K562 (cell line): ENCODE results near the gene ELK4. TPM values are rescaled to one million over a fixed set of nuclear protein-coding genes. Genes with fewer than 3 reads are reported as not detected.

Source experiments
- ATAC-seq: fragments of 200-7000 bp; cut with Tn5 transposase; 3 replicates; pipeline ENCODE4 v1.9.1; 2020; ENCODE audit warnings: moderate library complexity
- BruUV-seq: library from RNA; stranded (reverse); fragments of 400-500 nt; replicated peaks from 2 replicates; lab custom pipeline; 2021; lab: Mats Ljungman, UMichigan
- CTCF ChIA-PET: fragments of 300-600 bp; formaldehyde crosslinking; extraction: SDS; loops from one replicate; lab custom pipeline; 2021; ENCODE audit warnings: low intra/inter-chr PET ratio; lab: Yijun Ruan, JAX
- POLR2A ChIA-PET: fragments of 300-600, 350-650 bp; sonication (Branson Sonifier 250); formaldehyde crosslinking; extraction: SDS; loops from one replicate; lab custom pipeline; 2021; ENCODE audit warnings: antibody characterized with exemption, inconsistent platforms; lab: Yijun Ruan, JAX
- DNase-seq, 4 experiments: peaks; one replicate each; pipeline versions ENCODE4 v3.0.0 to v3.0.0-alpha.2; 2011 to 2018; ENCODE audit warnings: low spot score in 3 of 4, mixed read lengths in 3 of 4; ENCODE audit errors: extremely low read depth in 1 of 4
- FAIRE-seq: peaks from 2 replicates; lab custom pipeline; 2011; peaks lifted over from hg19 to GRCh38; lab: Jason Lieb, UNC
- H2AFZ ChIP-seq: 2 replicates; pipeline ENCODE4 v1.6.0; 2011; ENCODE audit warnings: low read depth, low read length, control low read depth, inconsistent platforms
- H3K27ac ChIP-seq: fragments of 200-600 bp; 3 replicates; pipeline ENCODE4 v1.8.0; 2011; ENCODE audit warnings: low read depth, mild to moderate bottlenecking, control low read depth, inconsistent platforms, low read length, moderate library complexity, mixed read lengths; ENCODE audit errors: extremely low read depth
- H3K27me3 ChIP-seq, 2 experiments: fragments of 300-600 bp in 1 of 2; 2 replicates in 1 of 2; 3 replicates in 1 of 2; pipeline versions ENCODE4 v1.6.0 to v1.8.0; 2011; ENCODE audit warnings: inconsistent platforms in 2 of 2, low read length in 2 of 2, mild to moderate bottlenecking in 1 of 2, mixed read lengths in 1 of 2, moderate library complexity in 1 of 2; ENCODE audit not compliant: control insufficient read depth in 2 of 2, insufficient read depth in 2 of 2
- H3K36me3 ChIP-seq: fragments of 300-600 bp; 3 replicates; pipeline ENCODE4 v1.8.0; 2011; ENCODE audit warnings: mild to moderate bottlenecking, low read length, inconsistent platforms; ENCODE audit not compliant: control insufficient read depth, insufficient read depth
- H3K4me1 ChIP-seq, 2 experiments: fragments of 200-600 bp in 1 of 2; replicated peaks in 1 of 2; 2 replicates in 1 of 2; 3 replicates in 1 of 2; pipeline versions ENCODE4 v1.5.1 to v1.8.0; 2011; ENCODE audit warnings: inconsistent platforms in 2 of 2, low read length in 2 of 2, mild to moderate bottlenecking in 1 of 2, mixed read lengths in 1 of 2, moderate library complexity in 1 of 2; ENCODE audit not compliant: control insufficient read depth in 2 of 2, insufficient read depth in 2 of 2
- H3K4me2 ChIP-seq: 2 replicates; pipeline ENCODE4 v1.6.1; 2011; ENCODE audit warnings: low read length, control low read depth, inconsistent platforms, mixed read lengths; ENCODE audit not compliant: insufficient read depth
- H3K4me3 ChIP-seq: fragments of 200-600 bp; sonication (generic), shearing (Covaris generic); 2 replicates; pipeline ENCODE4 v1.5.1; 2016; ENCODE audit warnings: control low read depth, inconsistent platforms
- H3K79me2 ChIP-seq: fragments of 200-600 bp; 3 replicates; pipeline ENCODE4 v1.8.0; 2011; ENCODE audit warnings: low read length, inconsistent platforms; ENCODE audit not compliant: control insufficient read depth, insufficient read depth
- H3K9ac ChIP-seq, 2 experiments: 2 replicates each; pipeline versions ENCODE4 v1.6.0 to v1.6.1; 2011; ENCODE audit warnings: low read depth in 2 of 2, low read length in 2 of 2, control low read depth in 1 of 2, inconsistent platforms in 1 of 2, mild to moderate bottlenecking in 1 of 2, mixed read lengths in 1 of 2; ENCODE audit not compliant: insufficient read depth in 1 of 2
- H3K9me1 ChIP-seq: one replicate; pipeline ENCODE4 v1.6.0; 2011; ENCODE audit warnings: inconsistent platforms, mild to moderate bottlenecking, low read length, moderate library complexity; ENCODE audit not compliant: control insufficient read depth, insufficient read depth
- H3K9me3 ChIP-seq: replicated peaks from 2 replicates; pipeline ENCODE4 v1.5.1; 2011; ENCODE audit warnings: low read depth, low read length, inconsistent platforms; ENCODE audit not compliant: control insufficient read depth, insufficient read depth
- H4K20me1 ChIP-seq: replicated peaks from 2 replicates; pipeline ENCODE4 v1.6.1; 2011; ENCODE audit warnings: low read length, inconsistent platforms, mixed read lengths; ENCODE audit not compliant: control insufficient read depth, insufficient read depth
- FOXM1 ChIP-seq, 2 experiments: fragments of 450-650 bp in 1 of 2; sonication (generic) in 1 of 2; formaldehyde crosslinking in 1 of 2; IDR thresholded peaks; 2 replicates each; pipeline versions ENCODE4 v1.6.1 to v1.9.0; 2017 to 2022; ENCODE audit warnings: low read depth in 2 of 2, mild to moderate bottlenecking in 2 of 2, missing genetic modification reagents in 1 of 2, moderate library complexity in 1 of 2
- HMGN3 ChIP-seq: IDR thresholded peaks from 2 replicates; pipeline ENCODE4 v1.6.1; 2011; ENCODE audit warnings: borderline replicate concordance, low read depth, mild to moderate bottlenecking, mixed read lengths, low read length; ENCODE audit not compliant: insufficient read length; ENCODE audit errors: extremely low read depth
- ZNF263 ChIP-seq: sonication (generic); formaldehyde crosslinking; IDR thresholded peaks from 2 replicates; pipeline ENCODE4 v1.8.0; 2022; ENCODE audit warnings: mild to moderate bottlenecking, missing genetic modification reagents, borderline replicate concordance
- ZZZ3 ChIP-seq: fragments of 450-650 bp; IDR thresholded peaks from 2 replicates; pipeline ENCODE4 v1.6.1; 2016; ENCODE audit warnings: antibody characterized with exemption, mild to moderate bottlenecking, moderate library complexity
- WGBS: fragments of 100-300 bp; shearing (Covaris generic); methylation state at CpG from one replicate; pipeline ENCODE4 v1.1.6; 2016; ENCODE audit warnings: low coverage, mixed read lengths; ENCODE audit not compliant: insufficient coverage; ENCODE audit errors: missing lambda C conversion rate; 5-methylcytosine and 5-hydroxymethylcytosine counted together
- in situ Hi-C: fragments of 300-500 bp; cut with MboI; formaldehyde crosslinking; loops from 4 replicates; pipeline ENCODE4 v1.15.0; 2018; ENCODE audit warnings: inconsistent platforms, mixed read lengths
- intact Hi-C: fragments of 100-400 bp; cut with micrococcal nuclease; formaldehyde crosslinking; loops from 2 replicates; pipeline ENCODE4 v1.14.2; 2022
- polyA plus RNA-seq, 8 experiments: library from polyadenylated mRNA; depleted of rRNA in 4 of 8; stranded (reverse) in 5 of 8; unstranded in 3 of 8; fragments of >200 nt; fragmentation: Nextera tagmentation in 2 of 8; fragmentation: Illumina TruSeq in 1 of 8; extraction: Ambion mirVana in 2 of 8; extraction: Trizol in 1 of 8; gene quantifications; 2 replicates each; pipeline versions ENCODE4 v1.2.1 to v1.2.3, GENCODE V29; 2011 to 2014; ENCODE audit warnings: inconsistent platforms in 1 of 8, missing spikeins in 1 of 8
- total RNA-seq, 7 experiments: library from RNA; depleted of rRNA in 6 of 7; stranded (reverse); fragments of >200 nt in 6 of 7; fragmentation: Illumina TruSeq in 2 of 7; extraction: Trizol in 2 of 7; gene quantifications; 2 replicates each; pipeline versions ENCODE4 v1.2.1 to v1.2.3, GENCODE V29; 2011 to 2021; ENCODE audit warnings: low replicate concordance in 1 of 7

The ELK4 gene
- total and polyA plus RNA-seq, 9 of the 15 experiments (the other 6 are each of a cell fraction or from before 2014, with no cell fraction given) = 2.0 to 21.7 (median 9.2) TPM

DNA sequence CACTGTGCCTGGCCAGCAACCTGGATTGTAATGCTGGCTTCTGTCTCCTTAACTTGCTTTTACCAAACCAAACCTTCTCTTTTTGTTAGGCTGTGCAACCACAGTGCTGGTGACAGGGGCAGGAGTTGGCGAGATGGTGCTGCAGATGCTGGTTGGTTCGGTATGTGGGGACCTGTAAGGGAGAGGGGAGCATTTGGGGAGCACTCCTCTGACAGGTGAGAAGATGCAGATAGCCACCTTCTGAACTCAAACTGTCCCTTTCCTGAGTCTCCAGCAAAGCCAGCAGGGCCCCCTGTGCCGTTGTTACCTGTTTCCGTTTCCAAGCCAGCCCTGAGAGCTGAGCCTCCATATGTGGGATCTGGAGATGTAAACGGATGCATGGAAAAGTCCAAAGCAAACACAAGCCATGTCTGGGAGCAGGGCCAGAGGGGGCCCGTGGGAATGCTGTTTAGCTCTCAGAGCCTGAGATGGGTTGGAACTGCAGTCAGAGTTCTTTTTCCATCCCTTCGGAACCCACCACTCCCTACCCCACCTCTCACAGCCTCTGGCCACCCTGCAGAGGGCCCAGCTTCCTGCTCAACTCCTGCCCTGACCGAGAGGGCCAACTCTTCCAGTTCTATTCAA lies 34.0 kb downstream of the ELK4 start:
- ChIA-PET POLR2A (interaction anchor here (1.4 kb wide), 1 partner anchor 50 kb away, joined by 4 read pairs; no protein-coding TSS in a partner anchor), CTCF (no interaction called here)
- intact Hi-C loops = loop anchor here (10.0 kb wide), 1 partner anchor 187 kb away; no protein-coding TSS in a partner anchor
- no TSS peak for BruUV-seq
- Histone ChIP-seq H2AFZ (no peak overlapping the region), H3K27ac (no peak overlapping the region), H3K4me3 (no peak overlapping the region), H3K79me2 (no peaks in the 10 kb centered on the region), H3K27me3 (no peaks in the 10 kb centered on the region), H3K36me3 (0 out of 3 replicates have a peak, but pooled peaks cover 2% of the 10 kb centered on the region), H3K9me3 (no peaks in the 10 kb centered on the region), H3K4me2 (no peak overlapping the region), H4K20me1 (0 out of 2 replicates have a peak, but pooled peaks cover 3% of the 10 kb centered on the region), H3K4me1 (no peaks in the 10 kb centered on the region), H3K9ac (no peak overlapping the region), H3K9me1 (no peaks in the 10 kb centered on the region)
- 60% methylated on average over 8 of the region's 8 CpGs for WGBS
- FAIRE-seq = no peak
- DNase-seq = no peak
- in situ Hi-C loops = no loop called here
- no peak for ATAC-seq
- TF ChIP-seq ZNF263 (CRISPR knock-in tag) = peak; percentile 64
- no peak for TF ChIP-seq HMGN3

GRCh38 chr1:205596876-205597275 lies 34.9 kb downstream of the ELK4 start:
- no peak for DNase-seq
- peaks cover 0 to 4% of the 10 kb centered on the region in 2 experiments; a peak in 2 of 5 replicates for H3K4me1 ChIP-seq
- 69% methylated on average over 3 of the region's 3 CpGs for WGBS

More at GRCh38 chr1:205596876-205597275, 34.9 kb downstream of the ELK4 start:
- FAIRE-seq = no peak
- no peaks in the 10 kb centered on the region for H3K9me3 ChIP-seq
- H3K27ac ChIP-seq = no peak overlapping the region
- intact Hi-C loops (loop anchor here (10.0 kb wide), 1 partner anchor 188 kb away; no protein-coding TSS in a partner anchor), in situ Hi-C loops (no loop called here)
- no peaks in the 10 kb centered on the region for H3K79me2 ChIP-seq
- no peak for TF ChIP-seq ZZZ3
- no peak for TF ChIP-seq FOXM1 (IDR thresholded peaks at IDR 0.05; ENCODE audit: low read depth)
- TF ChIP-seq FOXM1 (CRISPR knock-in tag; IDR thresholded peaks at IDR 0.05; ENCODE audit: low read depth) = no peak
- H3K9me1 ChIP-seq = no peaks in the 10 kb centered on the region
- 0 out of 3 replicates have a peak, but pooled peaks cover 2% of the 10 kb centered on the region for H3K36me3 ChIP-seq
- BruUV-seq = no TSS peak
- no peak overlapping the region for H2AFZ ChIP-seq
- POLR2A ChIA-PET = interaction anchor here (1.0 to 1.5 kb wide), 2 partner anchors 10 to 26 kb away, joined by 3 read pairs; no protein-coding TSS in a partner anchor
- H3K9ac ChIP-seq = no peak overlapping the region
- no peak overlapping the region for H3K4me2 ChIP-seq
- no peak overlapping the region for H3K4me3 ChIP-seq
- no peaks in the 10 kb centered on the region for H3K27me3 ChIP-seq
- no peak for ATAC-seq
- H4K20me1 ChIP-seq = 0 out of 2 replicates have a peak, but pooled peaks cover 3% of the 10 kb centered on the region
- CTCF ChIA-PET = no interaction called here
